AG09319 (cell line): ENCODE measurements around the gene USP48.
"Not testable (repeated sequence)": the region's sequence is repeated elsewhere in the genome, so short reads cannot be mapped to it uniquely, and the experiment has no call there.

Experiments
- DNase-seq: peaks from one replicate; pipeline ENCODE4 v3.0.0-alpha.2; 2010; ENCODE audit warnings: low read depth; ENCODE audit errors: extremely low read depth
- CTCF ChIP-seq: IDR thresholded peaks from 2 replicates; pipeline ENCODE4 v1.5.1; 2011; ENCODE audit warnings: low read depth, mild to moderate bottlenecking, inconsistent platforms, low read length, moderate library complexity

USP48 gene

GRCh38 chr1:21677168-21677567, 105.8 kb downstream of the USP48 start:
- TF ChIP-seq CTCF = no peak
- no peak for DNase-seq

GRCh38 chr1:21674957-21675356, 108.0 kb downstream of the USP48 start:
- DNase-seq = no peak
- TF ChIP-seq CTCF = no peak

GRCh38 chr1:21673853-21674252, 109.1 kb downstream of the USP48 start:
- not testable (repeated sequence) for DNase-seq

- TF ChIP-seq CTCF = no peak
- peak; percentile 67 for DNase-seq
These were observed 109.6 kb downstream of the USP48 start for GRCh38 chr1:21673277-21673780.

GRCh38 chr1:21672478-21673276, 110.3 kb downstream of the USP48 start:
- no peak for DNase-seq
- TF ChIP-seq CTCF = no peak

- DNase-seq = no peak
- no peak for TF ChIP-seq CTCF
These were observed 111.0 kb downstream of the USP48 start for GRCh38 chr1:21671915-21672314.

GRCh38 chr1:21670956-21671902, 111.7 kb downstream of the USP48 start:
- no peak for TF ChIP-seq CTCF
- no peak for DNase-seq
